ENCODE results near the gene HMGCS2.

DNA sequence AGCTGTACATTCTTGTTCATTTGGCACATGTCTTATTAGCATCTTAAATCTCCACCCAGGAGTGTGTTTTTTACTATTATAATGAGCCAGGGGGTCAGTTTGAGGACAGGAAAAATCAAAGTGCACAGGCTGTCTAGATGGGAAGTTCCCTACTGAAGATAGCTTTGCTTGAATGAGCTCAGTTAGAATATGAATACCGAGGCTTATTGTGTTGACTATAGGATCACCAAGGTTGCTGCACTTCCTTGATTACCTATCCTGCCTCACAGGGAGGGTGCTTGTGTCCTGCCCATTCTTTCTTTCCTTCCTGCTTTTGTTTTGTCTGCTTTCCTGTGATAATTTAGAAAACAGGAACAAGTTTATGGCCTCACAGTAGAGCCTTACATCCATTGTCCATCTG, 40.7 kb downstream of the HMGCS2 start:
- TF ChIP-seq, protein P1, sequence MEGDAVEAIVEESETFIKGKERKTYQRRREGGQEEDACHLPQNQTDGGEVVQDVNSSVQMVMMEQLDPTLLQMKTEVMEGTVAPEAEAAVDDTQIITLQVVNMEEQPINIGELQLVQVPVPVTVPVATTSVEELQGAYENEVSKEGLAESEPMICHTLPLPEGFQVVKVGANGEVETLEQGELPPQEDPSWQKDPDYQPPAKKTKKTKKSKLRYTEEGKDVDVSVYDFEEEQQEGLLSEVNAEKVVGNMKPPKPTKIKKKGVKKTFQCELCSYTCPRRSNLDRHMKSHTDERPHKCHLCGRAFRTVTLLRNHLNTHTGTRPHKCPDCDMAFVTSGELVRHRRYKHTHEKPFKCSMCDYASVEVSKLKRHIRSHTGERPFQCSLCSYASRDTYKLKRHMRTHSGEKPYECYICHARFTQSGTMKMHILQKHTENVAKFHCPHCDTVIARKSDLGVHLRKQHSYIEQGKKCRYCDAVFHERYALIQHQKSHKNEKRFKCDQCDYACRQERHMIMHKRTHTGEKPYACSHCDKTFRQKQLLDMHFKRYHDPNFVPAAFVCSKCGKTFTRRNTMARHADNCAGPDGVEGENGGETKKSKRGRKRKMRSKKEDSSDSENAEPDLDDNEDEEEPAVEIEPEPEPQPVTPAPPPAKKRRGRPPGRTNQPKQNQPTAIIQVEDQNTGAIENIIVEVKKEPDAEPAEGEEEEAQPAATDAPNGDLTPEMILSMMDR (IDR thresholded peaks at IDR 0.05; ENCODE audit: low read depth, low read length): no peak
- no peak for TF ChIP-seq EZH2phosphoT487 (IDR thresholded peaks at IDR 0.05; ENCODE audit: low read depth)

Data from OCI-LY3 (cell line).